Ramos (cell line): ENCODE results near the gene TGFBR2.

ENCODE experiments used
- in situ Hi-C: fragments of 300-500 bp; cut with MboI; formaldehyde crosslinking; loops from one replicate; pipeline ENCODE4 v1.14.3; 2022; ENCODE audit warnings: low sequenced_read_pairs; ENCODE audit not compliant: unreplicated experiment

TGFBR2 gene

GRCh38 chr3:30682434-30683155 lies 76.2 kb downstream of the TGFBR2 start:
- in situ Hi-C loops = no loop called here

- in situ Hi-C loops = no loop called here
These were observed 77.4 kb downstream of the TGFBR2 start for GRCh38 chr3:30683769-30684168.

- in situ Hi-C loops = no loop called here
These were observed 78.0 kb downstream of the TGFBR2 start for GRCh38 chr3:30684356-30684755.

GRCh38 chr3:30685267-30685667 lies 78.9 kb downstream of the TGFBR2 start:
- in situ Hi-C loops = no loop called here

- in situ Hi-C loops = no loop called here
These were observed 79.8 kb downstream of the TGFBR2 start for GRCh38 chr3:30686176-30686575.

GRCh38 chr3:30686799-30687198 lies 80.4 kb downstream of the TGFBR2 start:
- in situ Hi-C loops = no loop called here

GRCh38 chr3:30687930-30688570 lies 81.6 kb downstream of the TGFBR2 start:
- in situ Hi-C loops = no loop called here

- in situ Hi-C loops = no loop called here
These were observed 82.6 kb downstream of the TGFBR2 start for GRCh38 chr3:30688776-30689641.

GRCh38 chr3:30690199-30690598 lies 83.8 kb downstream of the TGFBR2 start:
- in situ Hi-C loops = no loop called here

- in situ Hi-C loops = no loop called here
These were observed 85.0 kb downstream of the TGFBR2 start for GRCh38 chr3:30691249-30691880.

GRCh38 chr3:30691944-30692343 lies 85.5 kb downstream of the TGFBR2 start:
- in situ Hi-C loops = no loop called here

GRCh38 chr3:30692498-30693130 lies 86.2 kb downstream of the TGFBR2 start:
- in situ Hi-C loops = no loop called here

GRCh38 chr3:30693470-30694120 lies 87.2 kb downstream of the TGFBR2 start:
- in situ Hi-C loops = no loop called here

GRCh38 chr3:30694148-30694547 lies 87.7 kb downstream of the TGFBR2 start:
- in situ Hi-C loops = no loop called here

GRCh38 chr3:30694668-30695067 lies 88.3 kb downstream of the TGFBR2 start:
- in situ Hi-C loops = no loop called here

GRCh38 chr3:30695302-30696061 lies 89.1 kb downstream of the TGFBR2 start:
- in situ Hi-C loops = no loop called here

GRCh38 chr3:30696403-30696819 lies 90.0 kb downstream of the TGFBR2 start:
- in situ Hi-C loops = no loop called here

- in situ Hi-C loops = no loop called here
These were observed 90.5 kb downstream of the TGFBR2 start for GRCh38 chr3:30696896-30697295.

GRCh38 chr3:30698549-30698948 lies 92.1 kb downstream of the TGFBR2 start:
- in situ Hi-C loops = no loop called here
